ENCODE results near the gene LHX5.
A peak's percentile ranks its signal among the peaks of the same experiment; 100 is the strongest.

The LHX5 gene

GRCh38 chr12:113440947-113441782, 30.5 kb downstream of the LHX5 start:
- no peak for DNase-seq

GRCh38 chr12:113440336-113440735, 31.3 kb downstream of the LHX5 start:
- no peak for DNase-seq

DNA sequence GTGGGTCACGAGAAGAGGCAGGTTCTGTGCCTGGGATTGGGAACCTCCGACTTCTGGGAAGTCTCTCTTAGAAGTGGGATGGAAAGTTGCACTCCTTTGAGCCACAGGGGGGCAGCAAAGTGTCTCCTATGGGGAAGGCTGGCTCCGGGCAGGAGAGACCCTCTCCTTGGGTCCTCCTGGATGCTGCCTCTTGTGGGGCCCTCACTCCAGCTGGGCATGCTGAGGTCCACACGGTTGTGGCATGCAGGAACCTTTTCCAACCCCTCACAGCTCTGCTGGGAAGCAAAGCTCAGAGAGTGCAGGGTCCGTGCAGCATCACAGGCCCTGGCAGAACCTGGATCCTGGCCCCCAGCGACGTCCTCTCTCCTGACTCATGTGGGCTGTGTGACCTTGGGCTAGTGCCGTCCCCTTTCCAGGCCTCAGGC, 32.1 kb downstream of the LHX5 start:
- peak in 24 of 51 donors; percentile 3 to 60 (median 14) for DNase-seq

DNA sequence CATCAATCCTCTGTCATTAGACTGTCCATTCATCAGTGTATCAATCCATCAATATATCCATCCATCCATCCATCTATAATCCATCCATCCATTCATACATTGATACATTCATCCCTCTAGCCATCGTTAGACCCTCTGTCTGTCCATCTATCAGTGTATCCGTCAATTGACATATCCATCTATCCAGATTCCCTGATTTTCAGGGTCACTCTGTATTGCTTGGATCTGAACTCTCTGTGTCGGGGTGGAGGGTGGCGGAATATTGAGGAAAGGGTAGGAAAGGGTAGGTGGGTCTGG, 32.4 kb downstream of the LHX5 start:
- no peak for DNase-seq

DNA sequence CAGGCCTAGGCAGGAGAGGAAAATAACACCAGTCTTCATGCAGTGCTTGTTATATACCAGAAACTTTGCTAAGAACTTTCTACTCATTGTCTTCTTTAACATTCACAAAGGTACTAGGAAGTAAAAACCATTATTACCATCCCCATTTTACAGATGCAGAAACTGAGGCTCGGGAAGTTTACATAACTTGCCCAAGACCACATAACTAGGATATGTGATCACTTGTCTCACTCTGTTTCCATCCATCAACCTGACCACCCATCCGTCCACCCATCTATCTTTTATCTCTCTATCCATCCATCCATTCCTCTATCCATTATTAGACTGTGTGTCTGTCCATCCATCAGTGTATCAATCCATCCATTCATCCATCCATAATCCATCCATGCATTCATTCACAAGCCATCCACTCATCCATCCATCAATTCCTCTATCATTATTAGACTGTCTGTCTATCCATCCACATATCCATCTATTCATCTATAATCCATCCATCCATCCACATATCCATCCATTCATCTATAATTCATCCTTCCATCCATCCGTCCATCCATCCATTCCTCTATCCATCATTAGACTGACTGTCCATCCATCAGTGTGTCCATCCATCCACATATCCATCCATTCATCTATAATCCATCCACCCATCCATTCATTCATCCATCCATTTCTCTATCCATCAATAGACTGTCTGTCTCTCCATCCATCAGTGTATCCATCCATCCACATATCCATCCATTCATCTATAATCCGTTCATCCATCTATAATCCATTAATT, 33.0 kb downstream of the LHX5 start:
- no peak for DNase-seq

DNA sequence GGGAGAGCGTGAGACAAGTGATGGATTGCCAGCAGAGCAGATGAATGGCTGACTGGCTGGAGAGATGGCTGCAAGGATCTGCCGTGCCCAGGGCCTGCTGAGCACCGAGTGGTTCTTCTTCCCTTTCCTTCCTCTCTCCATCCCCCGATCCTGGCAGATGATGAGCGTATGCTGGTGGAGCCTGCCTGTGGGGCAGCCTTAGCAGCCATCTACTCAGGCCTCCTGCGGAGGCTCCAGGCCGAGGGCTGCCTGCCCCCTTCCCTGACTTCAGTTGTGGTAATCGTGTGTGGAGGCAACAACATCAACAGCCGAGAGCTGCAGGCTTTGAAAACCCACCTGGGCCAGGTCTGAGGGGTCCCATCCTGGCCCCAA, 34.0 kb downstream of the LHX5 start:
- no peak for DNase-seq

DNA sequence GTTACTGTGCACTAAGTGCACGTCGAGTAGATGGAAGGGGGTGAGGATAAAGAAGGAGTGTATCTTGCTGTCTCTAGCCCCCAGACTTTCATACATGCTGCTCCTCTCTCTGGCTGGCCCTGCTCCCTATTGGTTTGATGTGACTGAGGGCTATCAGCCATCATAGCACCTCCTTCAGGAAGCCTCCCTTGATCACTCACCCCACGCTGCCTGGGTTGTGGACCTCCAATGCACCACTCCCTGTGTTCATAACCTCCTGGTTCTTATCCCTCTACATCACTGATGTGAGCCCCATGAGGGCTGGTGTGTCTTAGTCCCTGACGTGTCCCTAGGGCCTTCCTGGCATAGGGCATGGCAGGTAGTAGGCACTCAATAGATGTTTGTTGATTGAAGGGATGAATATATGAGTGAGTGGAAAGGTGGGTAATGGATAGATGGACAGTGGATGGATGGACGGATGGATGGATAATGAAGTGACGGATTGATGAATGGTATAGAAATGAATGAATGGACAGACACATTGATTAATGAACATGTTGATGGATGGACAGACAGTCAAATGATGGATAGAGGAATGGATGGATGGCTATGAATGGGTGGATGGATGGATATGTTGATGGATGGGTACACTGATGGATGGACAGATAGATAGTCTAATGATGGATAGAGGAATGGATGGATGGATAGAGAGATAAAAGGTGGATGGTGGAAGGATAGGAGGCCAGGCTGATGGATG, 34.5 kb downstream of the LHX5 start:
- no peak for DNase-seq

GRCh38 chr12:113436586-113436985, 35.1 kb downstream of the LHX5 start:
- no peak for DNase-seq

DNA sequence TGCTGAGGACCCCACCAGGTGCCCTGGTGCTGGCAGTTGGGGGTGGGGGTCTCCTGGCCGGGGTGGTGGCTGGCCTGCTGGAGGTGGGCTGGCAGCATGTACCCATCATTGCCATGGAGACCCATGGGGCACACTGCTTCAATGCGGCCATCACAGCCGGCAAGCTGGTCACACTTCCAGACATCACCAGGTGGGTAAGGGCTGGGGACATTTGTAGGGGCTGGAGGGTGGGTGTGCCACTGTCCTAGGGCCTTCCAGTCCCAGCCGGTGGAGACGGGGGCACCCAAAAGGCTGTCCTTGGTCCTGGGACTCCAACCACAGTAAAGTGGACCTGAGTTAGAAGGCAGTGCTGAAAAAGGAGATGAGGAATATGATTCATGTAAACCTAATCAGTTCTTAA, 36.3 kb downstream of the LHX5 start:
- DNase-seq = no peak

- DNase-seq = peak in 1 of 51 donors; percentile 14
Observed at GRCh38 chr12:113432986-113433385, 38.7 kb downstream of the LHX5 start.

DNA sequence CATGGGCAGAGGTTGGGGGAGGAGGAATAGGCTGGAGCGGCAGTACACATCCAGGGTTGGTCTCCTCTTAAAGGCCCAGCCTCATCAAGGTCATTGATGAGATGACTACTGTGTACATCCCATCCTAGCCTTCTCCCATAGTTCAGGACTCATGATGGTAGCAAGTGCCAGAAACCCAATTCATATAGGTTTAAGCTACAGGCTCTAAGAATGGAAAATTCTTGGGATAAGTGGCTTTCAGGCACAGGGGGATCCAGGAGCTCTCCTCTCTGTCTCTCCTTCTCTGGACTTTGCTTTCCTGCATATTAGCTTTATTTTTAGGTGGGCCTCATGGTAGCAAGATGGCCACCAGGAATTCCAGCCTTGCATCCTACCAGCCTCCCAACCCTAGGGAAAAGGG, 43.2 kb downstream of the LHX5 start:
- no peak for DNase-seq

DNA sequence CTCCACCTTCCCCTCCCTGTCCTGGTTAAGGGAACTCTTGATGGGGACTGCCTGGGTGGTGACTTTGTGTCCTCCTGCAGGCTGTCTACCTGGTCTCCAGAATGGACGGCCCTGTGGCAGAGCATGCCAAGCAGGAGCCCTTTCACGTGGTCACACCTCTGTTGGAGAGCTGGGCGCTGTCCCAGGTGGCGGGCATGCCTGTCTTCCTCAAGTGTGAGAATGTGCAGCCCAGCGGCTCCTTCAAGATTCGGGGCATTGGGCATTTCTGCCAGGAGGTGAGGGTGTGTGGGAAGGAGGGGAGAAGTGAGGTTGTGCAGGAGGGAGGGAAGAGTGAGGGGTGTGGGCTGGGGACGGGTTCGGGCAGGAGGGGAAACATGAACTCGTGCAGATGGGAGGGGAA, 43.8 kb downstream of the LHX5 start:
- no peak for DNase-seq

GRCh38 chr12:113425960-113426453, 45.7 kb downstream of the LHX5 start:
- DNase-seq = no peak

- peak in 38 of 51 donors; percentile 6 to 74 (median 32) for DNase-seq
Observed at GRCh38 chr12:113424915-113425823, 46.5 kb downstream of the LHX5 start.

- no peak for DNase-seq
Observed at GRCh38 chr12:113424456-113424855, 47.2 kb downstream of the LHX5 start.

- DNase-seq = no peak
Observed at GRCh38 chr12:113422886-113423669, 48.6 kb downstream of the LHX5 start.

DNA sequence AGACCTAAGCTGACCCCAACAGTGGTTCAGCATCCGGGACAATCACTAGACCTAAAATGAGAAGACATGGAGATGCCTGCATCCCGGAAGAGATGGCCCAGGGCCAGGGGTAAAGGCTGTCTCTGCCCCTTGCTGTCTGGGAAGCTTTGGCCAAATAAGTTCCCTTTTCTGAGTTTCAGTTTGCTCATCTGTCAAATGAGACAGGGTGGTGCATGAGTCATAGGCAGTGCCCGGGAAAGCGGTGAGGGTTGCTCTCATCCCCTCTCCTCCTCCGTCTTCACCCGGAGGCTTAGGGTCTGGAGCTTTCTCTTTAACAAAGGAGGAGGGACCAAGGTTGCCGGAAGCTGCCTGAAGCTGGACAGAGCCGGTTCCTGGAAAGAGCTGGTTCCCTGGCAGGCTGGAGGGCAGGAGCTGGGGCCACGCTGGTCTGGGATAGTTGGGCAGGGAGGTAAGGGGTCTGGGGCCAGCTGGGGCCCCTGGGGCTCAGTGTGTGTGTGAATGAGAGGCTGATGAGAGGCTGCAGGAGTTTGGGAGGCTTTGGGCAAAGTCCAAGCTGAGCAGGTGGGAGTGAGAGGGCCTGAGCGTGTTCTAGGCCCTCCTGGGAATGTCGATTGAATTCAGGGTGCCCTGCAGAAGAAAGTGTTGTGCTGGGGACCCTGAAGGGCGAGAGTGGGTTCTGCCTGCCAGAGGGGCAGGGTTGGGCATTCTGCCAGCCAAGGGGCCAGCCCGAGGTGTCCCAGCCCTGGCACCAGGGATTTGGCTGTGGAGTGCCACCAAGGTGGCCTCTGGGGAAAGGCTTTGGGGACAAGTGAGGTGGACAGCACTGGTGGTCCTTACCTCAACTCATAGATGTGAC, 49.4 kb downstream of the LHX5 start, which contains the start of gene SDSL:
Gene SDSL (plus strand): TSS at position 351 of the 856 bp plus-strand sequence. CDS start 5,603 bp downstream, outside the sequence.
- DNase-seq = peak in 43 of 51 donors; percentile 10 to 79 (median 53)

GRCh38 chr12:113420996-113421595, 50.6 kb downstream of the LHX5 start:
- DNase-seq = no peak

All from hypothalamus (tissue), 51 donors.